ENCODE measurements around the gene KLHL40.

GRCh38 chr3:42682301-42683070, 2.9 kb upstream of the KLHL40 start:
- TF ChIP-seq POLR2AphosphoS5 (IDR thresholded peaks at IDR 0.05; ENCODE audit: borderline replicate concordance, low read depth, low read length) (no peak), EZH2 (IDR thresholded peaks at IDR 0.05) (no peak), FOXP2 (optimal IDR thresholded peaks at IDR 0.05; ENCODE audit: control extremely low read depth, extremely low read length, insufficient read depth) (no peak)
